ENCODE measurements around the gene CYB561D2.
A peak's percentile ranks its signal among the peaks of the same experiment; 100 is the strongest.

CYB561D2 gene

DNA sequence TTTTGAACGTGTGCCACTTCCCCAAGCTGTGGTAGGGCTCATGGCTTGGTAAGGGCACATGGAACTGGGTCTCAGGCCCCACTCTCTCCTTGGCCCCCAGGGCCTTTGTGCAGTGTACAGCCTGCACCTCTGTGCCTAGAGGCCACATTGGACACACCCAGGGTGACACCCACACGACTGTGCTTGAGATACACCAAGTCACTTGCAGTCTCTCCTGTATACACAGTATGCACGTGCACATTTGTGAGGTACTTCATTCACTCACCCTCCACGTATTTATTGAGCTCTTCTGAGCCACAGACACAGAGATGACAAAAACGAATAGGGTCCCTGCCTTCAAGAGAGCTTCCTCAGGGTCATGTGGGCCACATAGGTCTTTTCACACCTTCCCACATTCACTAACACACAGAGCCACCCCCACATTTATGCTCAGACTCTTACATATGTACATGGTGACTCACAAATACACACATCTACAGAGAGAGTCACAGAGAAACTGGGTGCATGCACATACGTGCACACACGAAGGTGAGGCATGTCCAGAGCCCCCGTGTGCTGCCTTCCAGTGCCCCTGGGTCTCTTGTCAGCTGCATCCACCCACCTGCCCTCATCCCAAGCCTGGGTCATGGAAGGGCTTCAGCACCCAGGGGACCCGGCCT is 18.5 kb downstream of the CYB561D2 start:
- Histone ChIP-seq H3K4me1 (ENCODE audit: control insufficient read depth in 1 of 2, insufficient read depth in 2 of 2, low read length in 2 of 2) (peaks cover 10 to 12% of the 10 kb centered on the region in 2 experiments), H3K27ac (ENCODE audit: low read depth, low read length) (no peak overlapping the region), H3K4me3 (ENCODE audit: low read depth, low read length) (no peak overlapping the region), H2BK12ac (ENCODE audit: low read length) (no peak overlapping the region), H3K23ac (ENCODE audit: low read length) (no peak overlapping the region), H4K8ac (ENCODE audit: low read depth, low read length) (no peak overlapping the region), H4K12ac (ENCODE audit: low read depth, low read length) (no peak overlapping the region), H3K79me1 (ENCODE audit: low read length) (peaks cover 2% of the 10 kb centered on the region), H3K14ac (ENCODE audit: low read length) (no peak overlapping the region), H3K27me3 (ENCODE audit: insufficient read depth, low read length) (no peaks in the 10 kb centered on the region), H2BK5ac (ENCODE audit: low read depth, low read length, poor library complexity) (no peak overlapping the region), H3K36me3 (ENCODE audit: control insufficient read depth in 1 of 2, insufficient read depth in 2 of 2, low read length in 2 of 2) (no peaks in the 10 kb centered on the region), H3K18ac (ENCODE audit: low read length) (no peak overlapping the region), H3K79me2 (ENCODE audit: control insufficient read depth, insufficient read depth, low read length, poor library complexity) (peaks cover 1% of the 10 kb centered on the region), H4K91ac (ENCODE audit: low read depth, low read length) (no peak overlapping the region), H2BK120ac (ENCODE audit: insufficient read depth, low read length, poor library complexity) (no peak overlapping the region), H3K4ac (ENCODE audit: low read depth, low read length) (no peak overlapping the region), H3K4me2 (ENCODE audit: low read length) (no peak overlapping the region), H2AK5ac (ENCODE audit: low read length) (no peak overlapping the region), H2AFZ (ENCODE audit: insufficient read depth, low read length, poor library complexity) (no peak overlapping the region), H3K9ac (ENCODE audit: low read length) (no peak overlapping the region), H3K9me3 (ENCODE audit: insufficient read depth, low read depth, low read length) (no peaks in the 10 kb centered on the region)
- no CpG with 5 or more reads among the region's 9 CpGs for WGBS (ENCODE audit: extremely low coverage, insufficient coverage, insufficient read length)
- DNase-seq: no peak

DNA sequence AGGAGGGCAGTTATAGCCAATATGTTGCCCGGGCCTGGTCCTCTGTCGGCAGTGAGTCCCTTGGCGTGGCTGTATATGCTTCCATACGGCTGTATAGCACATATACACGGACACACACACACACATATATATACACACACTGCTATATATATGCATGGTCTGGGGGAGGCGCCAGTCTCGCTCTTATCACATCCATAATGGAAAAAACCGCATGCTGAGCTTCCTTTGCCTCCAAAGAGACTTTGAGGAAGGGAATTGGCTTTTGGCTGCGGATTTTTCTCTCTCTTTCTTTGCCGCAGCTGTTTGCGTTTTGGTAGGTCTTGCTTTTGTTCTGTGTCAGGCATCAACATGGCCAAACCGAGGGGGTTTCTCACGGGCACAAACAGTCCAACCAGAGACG is 19.9 kb downstream of the CYB561D2 start:
- Histone ChIP-seq H3K79me2 (ENCODE audit: control insufficient read depth, insufficient read depth, low read length, poor library complexity) (no peaks in the 10 kb centered on the region), H3K79me1 (ENCODE audit: low read length) (no peaks in the 10 kb centered on the region), H3K4me3 (ENCODE audit: low read depth, low read length) (no peak overlapping the region), H2BK5ac (ENCODE audit: low read depth, low read length, poor library complexity) (no peak overlapping the region), H4K8ac (ENCODE audit: low read depth, low read length) (no peak overlapping the region), H3K9ac (ENCODE audit: low read length) (no peak overlapping the region), H3K4me2 (ENCODE audit: low read length) (no peak overlapping the region), H3K27ac (ENCODE audit: low read depth, low read length) (no peak overlapping the region), H3K4ac (ENCODE audit: low read depth, low read length) (no peak overlapping the region), H2AFZ (ENCODE audit: insufficient read depth, low read length, poor library complexity) (no peak overlapping the region), H3K27me3 (ENCODE audit: insufficient read depth, low read length) (no peaks in the 10 kb centered on the region), H3K14ac (ENCODE audit: low read length) (no peak overlapping the region), H2AK5ac (ENCODE audit: low read length) (no peak overlapping the region), H3K4me1 (ENCODE audit: control insufficient read depth in 1 of 2, insufficient read depth in 2 of 2, low read length in 2 of 2) (peaks cover 1 to 2% of the 10 kb centered on the region in 2 experiments), H3K9me3 (ENCODE audit: insufficient read depth, low read depth, low read length) (no peaks in the 10 kb centered on the region), H2BK12ac (ENCODE audit: low read length) (no peak overlapping the region), H3K36me3 (ENCODE audit: control insufficient read depth in 1 of 2, insufficient read depth in 2 of 2, low read length in 2 of 2) (no peaks in the 10 kb centered on the region), H4K12ac (ENCODE audit: low read depth, low read length) (no peak overlapping the region), H2BK120ac (ENCODE audit: insufficient read depth, low read length, poor library complexity) (no peak overlapping the region), H4K91ac (ENCODE audit: low read depth, low read length) (no peak overlapping the region), H3K23ac (ENCODE audit: low read length) (no peak overlapping the region), H3K18ac (ENCODE audit: low read length) (no peak overlapping the region)
- no CpG with 5 or more reads among the region's 14 CpGs for WGBS (ENCODE audit: extremely low coverage, insufficient coverage, insufficient read length)
- peak in 1 of 2 donors; percentile 21 for DNase-seq

DNA sequence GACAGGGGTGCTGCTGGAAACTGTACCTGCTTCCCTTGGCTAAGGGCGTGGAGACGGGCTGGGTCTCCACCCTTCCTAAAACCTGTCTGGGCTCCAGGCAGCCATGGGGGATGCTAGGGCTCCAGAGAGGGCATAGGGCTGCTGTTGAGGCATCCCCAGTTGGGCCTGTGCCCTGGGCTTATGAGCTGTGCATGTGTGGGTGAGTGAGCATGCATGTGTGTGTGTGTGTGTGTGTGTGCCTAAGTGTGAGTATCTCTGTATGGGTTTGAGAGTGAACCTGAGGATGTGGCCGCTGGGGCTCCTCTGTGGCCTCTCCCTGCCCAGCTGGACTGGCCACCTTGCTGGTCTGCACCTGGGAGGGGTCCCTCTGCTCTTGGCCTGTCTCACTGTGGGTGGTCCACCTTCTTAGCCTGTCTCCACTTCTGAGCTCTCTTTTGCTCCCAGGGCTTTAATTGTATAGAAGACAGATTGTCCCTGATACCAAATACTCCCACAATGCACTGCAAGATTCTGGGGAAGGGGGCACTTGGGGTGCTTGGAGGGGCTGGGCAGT is 20.5 kb downstream of the CYB561D2 start:
- Histone ChIP-seq H3K27me3 (ENCODE audit: insufficient read depth, low read length) (no peaks in the 10 kb centered on the region), H2AK5ac (ENCODE audit: low read length) (no peak overlapping the region), H3K18ac (ENCODE audit: low read length) (no peak overlapping the region), H3K79me2 (ENCODE audit: control insufficient read depth, insufficient read depth, low read length, poor library complexity) (no peaks in the 10 kb centered on the region), H3K23ac (ENCODE audit: low read length) (no peak overlapping the region), H3K79me1 (ENCODE audit: low read length) (no peaks in the 10 kb centered on the region), H3K9ac (ENCODE audit: low read length) (no peak overlapping the region), H2AFZ (ENCODE audit: insufficient read depth, low read length, poor library complexity) (no peak overlapping the region), H2BK12ac (ENCODE audit: low read length) (no peak overlapping the region), H3K9me3 (ENCODE audit: insufficient read depth, low read depth, low read length) (no peaks in the 10 kb centered on the region), H2BK5ac (ENCODE audit: low read depth, low read length, poor library complexity) (no peak overlapping the region), H3K4me2 (ENCODE audit: low read length) (no peak overlapping the region), H3K36me3 (ENCODE audit: control insufficient read depth in 1 of 2, insufficient read depth in 2 of 2, low read length in 2 of 2) (no peaks in the 10 kb centered on the region), H4K91ac (ENCODE audit: low read depth, low read length) (no peak overlapping the region), H3K4ac (ENCODE audit: low read depth, low read length) (no peak overlapping the region), H2BK120ac (ENCODE audit: insufficient read depth, low read length, poor library complexity) (no peak overlapping the region), H3K4me3 (ENCODE audit: low read depth, low read length) (no peak overlapping the region), H3K4me1 (ENCODE audit: control insufficient read depth in 1 of 2, insufficient read depth in 2 of 2, low read length in 2 of 2) (no peaks in the 10 kb centered on the region), H4K8ac (ENCODE audit: low read depth, low read length) (no peak overlapping the region), H4K12ac (ENCODE audit: low read depth, low read length) (no peak overlapping the region), H3K14ac (ENCODE audit: low read length) (no peak overlapping the region), H3K27ac (ENCODE audit: low read depth, low read length) (no peak overlapping the region)
- WGBS (ENCODE audit: extremely low coverage, insufficient coverage, insufficient read length): no CpG with 5 or more reads among the region's 3 CpGs
- no peak for DNase-seq

DNA sequence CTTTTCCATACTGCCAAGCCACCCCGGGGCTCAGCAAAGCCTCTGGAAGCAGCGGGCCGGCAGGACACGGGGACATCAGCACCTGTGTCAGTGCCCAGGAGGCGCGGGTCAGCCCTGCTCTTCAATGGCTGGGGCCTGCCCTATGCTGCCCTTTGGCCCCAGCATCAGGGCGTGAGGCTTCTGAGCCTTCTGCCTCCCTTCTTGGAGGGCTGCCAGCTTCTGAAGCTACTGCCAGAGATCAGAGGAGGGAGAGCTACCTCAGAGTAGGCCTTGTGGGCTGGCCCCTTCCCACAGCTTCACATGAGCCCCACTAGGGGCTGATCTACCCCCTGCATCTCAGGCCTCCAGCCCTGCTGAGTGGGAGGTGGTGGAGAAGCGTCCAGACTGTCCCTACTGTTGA is 21.7 kb downstream of the CYB561D2 start:
- Histone ChIP-seq H2AK5ac (ENCODE audit: low read length) (no peak overlapping the region), H3K4ac (ENCODE audit: low read depth, low read length) (no peak overlapping the region), H3K9ac (ENCODE audit: low read length) (no peak overlapping the region), H4K12ac (ENCODE audit: low read depth, low read length) (no peak overlapping the region), H3K27ac (ENCODE audit: low read depth, low read length) (no peak overlapping the region), H4K8ac (ENCODE audit: low read depth, low read length) (no peak overlapping the region), H3K4me1 (ENCODE audit: control insufficient read depth in 1 of 2, insufficient read depth in 2 of 2, low read length in 2 of 2) (no peaks in the 10 kb centered on the region), H3K18ac (ENCODE audit: low read length) (no peak overlapping the region), H3K27me3 (ENCODE audit: insufficient read depth, low read length) (no peaks in the 10 kb centered on the region), H3K79me2 (ENCODE audit: control insufficient read depth, insufficient read depth, low read length, poor library complexity) (no peaks in the 10 kb centered on the region), H2AFZ (ENCODE audit: insufficient read depth, low read length, poor library complexity) (no peak overlapping the region), H3K14ac (ENCODE audit: low read length) (no peak overlapping the region), H4K91ac (ENCODE audit: low read depth, low read length) (no peak overlapping the region), H3K4me3 (ENCODE audit: low read depth, low read length) (no peak overlapping the region), H2BK12ac (ENCODE audit: low read length) (no peak overlapping the region), H3K9me3 (ENCODE audit: insufficient read depth, low read depth, low read length) (peaks cover 4% of the 10 kb centered on the region), H3K4me2 (ENCODE audit: low read length) (no peak overlapping the region), H3K79me1 (ENCODE audit: low read length) (no peaks in the 10 kb centered on the region), H3K23ac (ENCODE audit: low read length) (no peak overlapping the region), H2BK120ac (ENCODE audit: insufficient read depth, low read length, poor library complexity) (no peak overlapping the region), H3K36me3 (ENCODE audit: control insufficient read depth in 1 of 2, insufficient read depth in 2 of 2, low read length in 2 of 2) (no peaks in the 10 kb centered on the region), H2BK5ac (ENCODE audit: low read depth, low read length, poor library complexity) (no peak overlapping the region)
- no CpG with 5 or more reads among the region's 8 CpGs for WGBS (ENCODE audit: extremely low coverage, insufficient coverage, insufficient read length)
- no peak for DNase-seq

Data from trophoblast cell (in vitro differentiated cells and primary cell).